ENCODE measurements around the gene GAMT.
"Not testable (repeated sequence)": the region's sequence is repeated elsewhere in the genome, so short reads cannot be mapped to it uniquely, and the experiment has no call there.

DNA sequence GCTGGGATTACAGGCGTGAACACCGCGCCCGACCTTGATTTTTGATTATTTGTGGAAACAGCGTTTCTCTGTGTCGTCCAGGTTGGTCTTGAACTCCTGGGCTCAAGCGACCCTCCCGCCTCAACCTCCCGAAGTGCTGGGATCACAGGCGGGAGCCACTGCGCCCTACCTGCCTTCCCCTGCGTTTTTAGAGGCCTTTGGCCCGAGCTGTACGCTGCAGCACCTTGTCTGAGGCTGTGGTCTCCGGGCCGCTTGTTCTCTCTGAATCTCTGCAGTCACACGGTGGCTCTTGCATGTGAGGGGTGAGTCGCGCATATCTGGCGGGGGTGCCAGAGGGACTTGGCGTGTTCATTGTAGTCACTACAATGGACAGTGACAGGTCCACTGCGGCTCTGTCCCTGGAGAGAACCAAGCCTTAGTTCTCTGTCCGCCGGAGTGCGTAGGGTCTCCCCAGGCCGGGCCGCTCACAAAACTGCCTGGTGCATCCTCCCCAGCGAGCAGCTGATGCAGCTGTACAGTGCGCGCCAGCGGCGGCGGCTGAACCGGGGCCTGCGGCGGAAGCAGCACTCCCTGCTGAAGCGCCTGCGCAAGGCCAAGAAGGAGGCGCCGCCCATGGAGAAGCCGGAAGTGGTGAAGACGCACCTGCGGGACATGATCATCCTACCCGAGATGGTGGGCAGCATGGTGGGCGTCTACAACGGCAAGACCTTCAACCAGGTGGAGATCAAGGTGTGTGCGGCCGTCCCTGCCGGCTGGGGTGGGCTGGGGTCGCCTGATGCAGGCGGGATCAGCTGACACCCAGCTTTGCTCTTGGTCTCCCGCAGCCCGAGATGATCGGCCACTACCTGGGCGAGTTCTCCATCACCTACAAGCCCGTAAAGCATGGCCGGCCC, 38.4 kb upstream of the GAMT start:
- TF ChIP-seq, protein P1, sequence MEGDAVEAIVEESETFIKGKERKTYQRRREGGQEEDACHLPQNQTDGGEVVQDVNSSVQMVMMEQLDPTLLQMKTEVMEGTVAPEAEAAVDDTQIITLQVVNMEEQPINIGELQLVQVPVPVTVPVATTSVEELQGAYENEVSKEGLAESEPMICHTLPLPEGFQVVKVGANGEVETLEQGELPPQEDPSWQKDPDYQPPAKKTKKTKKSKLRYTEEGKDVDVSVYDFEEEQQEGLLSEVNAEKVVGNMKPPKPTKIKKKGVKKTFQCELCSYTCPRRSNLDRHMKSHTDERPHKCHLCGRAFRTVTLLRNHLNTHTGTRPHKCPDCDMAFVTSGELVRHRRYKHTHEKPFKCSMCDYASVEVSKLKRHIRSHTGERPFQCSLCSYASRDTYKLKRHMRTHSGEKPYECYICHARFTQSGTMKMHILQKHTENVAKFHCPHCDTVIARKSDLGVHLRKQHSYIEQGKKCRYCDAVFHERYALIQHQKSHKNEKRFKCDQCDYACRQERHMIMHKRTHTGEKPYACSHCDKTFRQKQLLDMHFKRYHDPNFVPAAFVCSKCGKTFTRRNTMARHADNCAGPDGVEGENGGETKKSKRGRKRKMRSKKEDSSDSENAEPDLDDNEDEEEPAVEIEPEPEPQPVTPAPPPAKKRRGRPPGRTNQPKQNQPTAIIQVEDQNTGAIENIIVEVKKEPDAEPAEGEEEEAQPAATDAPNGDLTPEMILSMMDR (IDR thresholded peaks at IDR 0.05), result not testable (repeated sequence)
- not testable (repeated sequence) for TF ChIP-seq POLR2A (IDR thresholded peaks at IDR 0.05)
